IMR-90 (cell line): Measurements from ENCODE around the gene ENTREP3. TPM values are rescaled to one million over a fixed set of nuclear protein-coding genes. Genes with fewer than 3 reads are reported as not detected.
A peak's percentile ranks its signal among the peaks of the same experiment; 100 is the strongest.
"Not testable (repeated sequence)": the region's sequence is repeated elsewhere in the genome, so short reads cannot be mapped to it uniquely, and the experiment has no call there.

ENCODE experiments used
- ATAC-seq: fragments of 200-7000 bp; cut with Tn5 transposase; 2 replicates; pipeline ENCODE4 v1.9.1; 2020; ENCODE audit warnings: low read depth, mild to moderate bottlenecking, moderate library complexity
- BruUV-seq: library from RNA; stranded (reverse); fragments of 400-500 nt; replicated peaks from 2 replicates; lab custom pipeline; 2021; lab: Mats Ljungman, UMichigan
- CTCF ChIA-PET: fragments of 300-600 bp; formaldehyde crosslinking; extraction: SDS; loops from one replicate; lab custom pipeline; 2021; ENCODE audit warnings: antibody characterized with exemption; lab: Yijun Ruan, JAX
- POLR2A ChIA-PET: fragments of 300-600 bp; sonication (Branson Sonifier 250); formaldehyde crosslinking; loops from one replicate; lab custom pipeline; 2022; ENCODE audit warnings: antibody characterized with exemption; ENCODE audit not compliant: unreplicated experiment; lab: Charles Lee
- DNase-seq: peaks from one replicate; pipeline ENCODE4 v3.0.0; 2013
- H2AFZ ChIP-seq: replicated peaks from 2 replicates; pipeline ENCODE3; 2013; ENCODE audit warnings: low read length, mild to moderate bottlenecking; ENCODE audit not compliant: poor library complexity
- H2AK5ac ChIP-seq: 2 replicates; pipeline ENCODE4 v1.6.1; 2013; ENCODE audit warnings: low read depth, low read length, inconsistent platforms
- H2AK9ac ChIP-seq: replicated peaks from 2 replicates; pipeline ENCODE3; 2013; ENCODE audit warnings: mild to moderate bottlenecking, low read depth, low read length, moderate library complexity; ENCODE audit not compliant: poor library complexity
- H2BK120ac ChIP-seq: 2 replicates; pipeline ENCODE4 v1.6.1; 2013; ENCODE audit warnings: low read depth, low read length, inconsistent platforms
- H2BK15ac ChIP-seq: 3 replicates; pipeline ENCODE4 v1.6.1; 2013; ENCODE audit warnings: low read depth, low read length, inconsistent platforms
- H2BK20ac ChIP-seq: 2 replicates; pipeline ENCODE4 v1.6.1; 2013; ENCODE audit warnings: low read depth, mild to moderate bottlenecking, inconsistent platforms, low read length, moderate library complexity
- H2BK5ac ChIP-seq: 2 replicates; pipeline ENCODE4 v1.6.1; 2013; ENCODE audit warnings: mild to moderate bottlenecking, low read depth, low read length, inconsistent platforms; ENCODE audit not compliant: poor library complexity, severe bottlenecking
- H3K14ac ChIP-seq: replicated peaks from 2 replicates; pipeline ENCODE4 v1.6.1; 2013; ENCODE audit warnings: low read depth, low read length, inconsistent platforms
- H3K18ac ChIP-seq: 2 replicates; pipeline ENCODE4 v1.6.1; 2013; ENCODE audit warnings: low read depth, low read length, control low read depth
- H3K23ac ChIP-seq: 2 replicates; pipeline ENCODE4 v1.6.1; 2013; ENCODE audit warnings: low read depth, low read length, inconsistent platforms
- H3K27ac ChIP-seq: 2 replicates; pipeline ENCODE4 v1.5.1; 2013; ENCODE audit warnings: mild to moderate bottlenecking, control low read depth, low read length; ENCODE audit not compliant: insufficient read depth
- H3K27me3 ChIP-seq: 2 replicates; pipeline ENCODE4 v1.6.1; 2013; ENCODE audit warnings: low read length; ENCODE audit not compliant: control insufficient read depth, insufficient read depth
- H3K36me3 ChIP-seq: 2 replicates; pipeline ENCODE4 v1.6.1; 2013; ENCODE audit warnings: low read length, mixed read lengths; ENCODE audit not compliant: control insufficient read depth, insufficient read depth
- H3K4ac ChIP-seq: 2 replicates; pipeline ENCODE4 v1.6.1; 2013; ENCODE audit warnings: low read depth, low read length, inconsistent platforms
- H3K4me1 ChIP-seq: 2 replicates; pipeline ENCODE4 v1.6.1; 2013; ENCODE audit warnings: low read length, mixed read lengths; ENCODE audit not compliant: control insufficient read depth, insufficient read depth
- H3K4me2 ChIP-seq: 2 replicates; pipeline ENCODE4 v1.6.1; 2013; ENCODE audit warnings: low read depth, mild to moderate bottlenecking, control low read depth, low read length, moderate library complexity
- H3K4me3 ChIP-seq: 2 replicates; pipeline ENCODE4 v1.5.1; 2013; ENCODE audit warnings: low read depth, mild to moderate bottlenecking, control low read depth, low read length, moderate library complexity; ENCODE audit not compliant: insufficient read depth
- H3K56ac ChIP-seq: 2 replicates; pipeline ENCODE4 v1.6.1; 2013; ENCODE audit warnings: low read length, inconsistent platforms; ENCODE audit not compliant: insufficient read depth; ENCODE audit errors: extremely low read depth
- H3K79me1 ChIP-seq, 2 experiments: 2 replicates each; pipeline ENCODE4 v1.6.1; 2013; ENCODE audit warnings: low read length in 2 of 2, inconsistent platforms in 1 of 2, low read depth in 1 of 2
- H3K9ac ChIP-seq: 2 replicates; pipeline ENCODE4 v1.6.1; 2013; ENCODE audit warnings: low read depth, low read length, control low read depth
- H3K9me1 ChIP-seq: 2 replicates; pipeline ENCODE4 v1.6.1; 2013; ENCODE audit warnings: low read length, inconsistent platforms; ENCODE audit not compliant: insufficient read depth
- H3K9me3 ChIP-seq: 2 replicates; pipeline ENCODE4 v1.6.1; 2013; ENCODE audit warnings: low read length; ENCODE audit not compliant: control insufficient read depth, insufficient read depth
- H4K20me1 ChIP-seq: 2 replicates; pipeline ENCODE4 v1.6.1; 2013; ENCODE audit warnings: low read length, inconsistent platforms; ENCODE audit not compliant: insufficient read depth
- H4K5ac ChIP-seq: 2 replicates; pipeline ENCODE4 v1.6.1; 2013; ENCODE audit warnings: mild to moderate bottlenecking, low read depth, low read length, control low read depth
- H4K8ac ChIP-seq, 2 experiments: 2 replicates each; pipeline ENCODE4 v1.6.1; 2013; ENCODE audit warnings: low read depth in 2 of 2, low read length in 2 of 2, control low read depth in 1 of 2, inconsistent platforms in 1 of 2
- H4K91ac ChIP-seq: 2 replicates; pipeline ENCODE4 v1.6.1; 2013; ENCODE audit warnings: low read depth, low read length, inconsistent platforms; ENCODE audit not compliant: insufficient read depth
- FOS ChIP-seq: fragments of 150-350 bp; IDR thresholded peaks from 2 replicates; pipeline ENCODE4 v1.6.1; 2016; ENCODE audit warnings: low read depth, low read length
- RFX5 ChIP-seq: IDR thresholded peaks from 2 replicates; pipeline ENCODE4 v1.8.0; 2012; ENCODE audit warnings: low read depth, mild to moderate bottlenecking, low read length, moderate library complexity
- WGBS, 2 experiments: methylation state at CpG; one replicate each; pipeline versions ENCODE4 v1.1.5 to v1.1.7; 2013; ENCODE audit warnings: missing lambda C conversion rate in 2 of 2; ENCODE audit not compliant: insufficient read length in 1 of 2; ENCODE audit errors: extremely low coverage in 2 of 2; 5-methylcytosine and 5-hydroxymethylcytosine counted together
- dilution Hi-C: fragments of 300-500 bp; cut with HindIII; formaldehyde crosslinking; loops from one replicate; pipeline ENCODE4 v1.14.3; 2018; ENCODE audit warnings: low sequenced_read_pairs; ENCODE audit not compliant: unreplicated experiment
- in situ Hi-C: fragments of 300-500 bp; cut with MboI; formaldehyde crosslinking; loops from 3 replicates; pipeline ENCODE4 v1.14.3; 2019; ENCODE audit warnings: low sequenced_read_pairs, inconsistent platforms, mixed read lengths
- intact Hi-C: fragments of 100-400 bp; cut with micrococcal nuclease; formaldehyde crosslinking; loops from 2 replicates; pipeline ENCODE4 v1.10.0; 2022
- polyA plus RNA-seq, 3 experiments: library from polyadenylated mRNA; depleted of rRNA; stranded (reverse); fragments of >200 nt; gene quantifications; 2 replicates each; pipeline ENCODE4 v1.2.3, GENCODE V29; 2012; ENCODE audit warnings: low replicate concordance in 1 of 3
- total RNA-seq: library from RNA; depleted of rRNA; stranded (reverse); fragments of >200 nt; gene quantifications from 2 replicates; pipeline ENCODE4 v1.2.3, GENCODE V29; 2012
- TF ChIP-seq, protein P1 (sequence below): fragments of 150-350 bp; IDR thresholded peaks from 2 replicates; pipeline ENCODE4 v1.6.1; 2017; ENCODE audit warnings: mild to moderate bottlenecking, antibody characterized with exemption, low read length, low read depth

Gene ENTREP3
- total and polyA plus RNA-seq, 2 of the 4 experiments (the other 2 are of a cell fraction), result 1.4 to 23.8 TPM

DNA sequence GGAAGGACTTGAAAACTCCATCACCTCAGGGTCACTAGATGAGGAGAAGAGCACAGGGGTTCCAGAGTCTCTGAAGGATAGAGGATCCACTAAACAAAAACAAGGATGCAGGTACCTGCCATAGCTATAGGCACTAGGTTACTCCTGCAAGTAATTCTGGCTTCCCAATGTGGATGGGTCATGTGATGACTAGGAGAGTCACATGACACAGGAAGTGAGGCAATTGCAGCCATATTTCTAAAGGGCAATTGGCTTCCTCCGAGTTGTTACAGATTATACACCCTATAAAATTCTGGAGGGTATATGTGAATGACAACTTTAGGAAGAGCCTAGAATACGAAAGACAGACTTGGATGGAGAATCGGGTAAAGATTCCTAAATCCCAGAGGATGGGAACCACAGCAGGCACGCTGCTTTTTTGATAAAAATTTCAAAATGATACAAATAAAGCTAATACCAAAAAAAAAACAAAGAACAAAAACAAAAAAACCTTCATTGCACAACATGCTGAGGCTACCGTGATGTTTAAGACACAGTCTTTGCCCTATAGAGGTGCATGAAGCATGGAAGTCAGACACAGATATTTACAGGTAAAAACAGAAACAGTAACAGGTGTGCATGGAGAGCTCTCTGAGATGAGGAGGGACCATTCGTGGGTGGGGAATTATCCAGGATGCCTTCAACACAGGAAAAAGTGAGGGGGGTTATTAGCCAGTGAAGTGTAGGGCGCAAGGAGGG, 36.3 kb downstream of the ENTREP3 start:
- Histone ChIP-seq H3K9me3 (no peaks in the 10 kb centered on the region), H3K9me1 (peaks cover 6% of the 10 kb centered on the region), H3K79me1 (peaks cover 6 to 23% of the 10 kb centered on the region in 2 experiments), H3K4me2 (peak overlapping the region; percentile 60; the same call in 1 of the 2 replicates), H2BK20ac (peak overlapping the region; percentile 43; the same call in 1 of the 2 replicates), H4K91ac (no peak overlapping the region), H3K4me3 (no peak overlapping the region), H3K4me1 (peaks cover 7% of the 10 kb centered on the region), H2AK5ac (peak overlapping the region; percentile 62; the same call in 1 of the 2 replicates), H3K9ac (no peak overlapping the region), H2BK15ac (peak overlapping the region; percentile 21; the same call in 1 of the 3 replicates), H4K5ac (peak overlapping the region; percentile 99), H2BK5ac (peak overlapping the region; percentile 28), H3K4ac (peak overlapping the region; percentile 29), H3K14ac (peak overlapping the region; percentile 29; the same call in 1 of the 2 replicates), H4K20me1 (no peaks in the 10 kb centered on the region), H3K36me3 (peaks cover 7% of the 10 kb centered on the region), H3K18ac (no peak overlapping the region), H2AK9ac (peak overlapping the region; percentile 20), H3K27me3 (no peaks in the 10 kb centered on the region), H3K23ac (no peak overlapping the region), H3K56ac (no peak overlapping the region), H4K8ac (peak overlapping the region; percentile 61 to 95), H3K27ac (peak overlapping the region; percentile 48), H2AFZ (peak overlapping the region; percentile 87), H2BK120ac (0 out of 2 replicates have a peak overlapping the region, but pooled peaks have one; percentile 7)
- ATAC-seq (peak; percentile 55), DNase-seq (peak; percentile 69)
- dilution Hi-C loops (no loop called here), in situ Hi-C loops (no loop called here), intact Hi-C loops (no loop called here)
- CTCF ChIA-PET, result interaction anchor here (0.6 kb wide), 1 partner anchor 1023 kb away, joined by 3 read pairs; no protein-coding TSS in a partner anchor
- TF ChIP-seq FOS (peak; percentile 83), RFX5 (no peak)
- TF ChIP-seq, protein P1, sequence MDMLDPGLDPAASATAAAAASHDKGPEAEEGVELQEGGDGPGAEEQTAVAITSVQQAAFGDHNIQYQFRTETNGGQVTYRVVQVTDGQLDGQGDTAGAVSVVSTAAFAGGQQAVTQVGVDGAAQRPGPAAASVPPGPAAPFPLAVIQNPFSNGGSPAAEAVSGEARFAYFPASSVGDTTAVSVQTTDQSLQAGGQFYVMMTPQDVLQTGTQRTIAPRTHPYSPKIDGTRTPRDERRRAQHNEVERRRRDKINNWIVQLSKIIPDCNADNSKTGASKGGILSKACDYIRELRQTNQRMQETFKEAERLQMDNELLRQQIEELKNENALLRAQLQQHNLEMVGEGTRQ, result peak; percentile 99
- POLR2A ChIA-PET, result no interaction called here
- 20% methylated on average over 1 of the region's 7 CpGs; no CpG with 5 or more reads in 1 of the 2 experiments for WGBS, 2 experiments
- BruUV-seq, result no TSS peak

DNA sequence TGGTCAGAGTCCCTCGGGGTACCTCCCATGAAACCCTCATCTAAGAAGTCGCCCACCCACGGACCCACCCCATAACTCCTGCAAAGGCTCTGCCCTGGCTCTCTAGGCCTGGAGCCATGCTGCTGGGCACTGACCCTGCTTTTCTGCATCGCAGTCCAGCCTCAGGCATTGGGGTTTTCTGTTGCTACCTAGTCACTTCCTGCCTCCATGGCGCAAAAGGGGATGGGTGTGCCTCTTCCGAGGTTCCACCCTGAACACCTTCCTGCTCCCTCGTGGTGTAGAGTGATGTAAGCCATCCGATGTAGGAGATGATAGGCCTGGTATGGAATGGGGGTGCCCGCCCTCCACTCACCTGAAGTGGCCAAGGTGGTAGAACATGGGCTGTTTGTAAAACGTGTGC, 40.6 kb downstream of the ENTREP3 start:
- H3K18ac ChIP-seq, H4K20me1 ChIP-seq, ATAC-seq, in situ Hi-C loops, H4K91ac ChIP-seq, H3K4me3 ChIP-seq, H2AFZ ChIP-seq, H4K8ac ChIP-seq, CTCF ChIA-PET, H3K23ac ChIP-seq, H3K9me3 ChIP-seq, H3K14ac ChIP-seq, BruUV-seq, H2AK5ac ChIP-seq, H3K27me3 ChIP-seq, H4K5ac ChIP-seq, H2BK20ac ChIP-seq, H2BK15ac ChIP-seq, H2BK5ac ChIP-seq, H3K9ac ChIP-seq, H3K4me1 ChIP-seq, H3K27ac ChIP-seq, H3K56ac ChIP-seq, DNase-seq, dilution Hi-C loops, POLR2A ChIA-PET, H3K9me1 ChIP-seq, H3K4me2 ChIP-seq, H3K4ac ChIP-seq, intact Hi-C loops, H2BK120ac ChIP-seq, H2AK9ac ChIP-seq: not testable (repeated sequence)
- Histone ChIP-seq H3K36me3 (peaks cover 12% of the 10 kb centered on the region), H3K79me1 (peaks cover 9 to 18% of the 10 kb centered on the region in 2 experiments)
- WGBS, 2 experiments, result no CpG with 5 or more reads among the region's 10 CpGs
